ENCODE data around the gene ACP5.

The ACP5 gene

GRCh38 chr19:11560404-11561051 lies 16.9 kb downstream of the ACP5 start:
- Mint-ChIP-seq H3K27ac (peak overlapping the region; percentile 0), H3K4me3 (peak overlapping the region; percentile 98), H3K36me3 (peaks cover 2% of the 10 kb centered on the region), H3K27me3 (no peaks in the 10 kb centered on the region), H3K9me3 (no peaks in the 10 kb centered on the region), H3K4me1 (peaks cover 37% of the 10 kb centered on the region)

DNA sequence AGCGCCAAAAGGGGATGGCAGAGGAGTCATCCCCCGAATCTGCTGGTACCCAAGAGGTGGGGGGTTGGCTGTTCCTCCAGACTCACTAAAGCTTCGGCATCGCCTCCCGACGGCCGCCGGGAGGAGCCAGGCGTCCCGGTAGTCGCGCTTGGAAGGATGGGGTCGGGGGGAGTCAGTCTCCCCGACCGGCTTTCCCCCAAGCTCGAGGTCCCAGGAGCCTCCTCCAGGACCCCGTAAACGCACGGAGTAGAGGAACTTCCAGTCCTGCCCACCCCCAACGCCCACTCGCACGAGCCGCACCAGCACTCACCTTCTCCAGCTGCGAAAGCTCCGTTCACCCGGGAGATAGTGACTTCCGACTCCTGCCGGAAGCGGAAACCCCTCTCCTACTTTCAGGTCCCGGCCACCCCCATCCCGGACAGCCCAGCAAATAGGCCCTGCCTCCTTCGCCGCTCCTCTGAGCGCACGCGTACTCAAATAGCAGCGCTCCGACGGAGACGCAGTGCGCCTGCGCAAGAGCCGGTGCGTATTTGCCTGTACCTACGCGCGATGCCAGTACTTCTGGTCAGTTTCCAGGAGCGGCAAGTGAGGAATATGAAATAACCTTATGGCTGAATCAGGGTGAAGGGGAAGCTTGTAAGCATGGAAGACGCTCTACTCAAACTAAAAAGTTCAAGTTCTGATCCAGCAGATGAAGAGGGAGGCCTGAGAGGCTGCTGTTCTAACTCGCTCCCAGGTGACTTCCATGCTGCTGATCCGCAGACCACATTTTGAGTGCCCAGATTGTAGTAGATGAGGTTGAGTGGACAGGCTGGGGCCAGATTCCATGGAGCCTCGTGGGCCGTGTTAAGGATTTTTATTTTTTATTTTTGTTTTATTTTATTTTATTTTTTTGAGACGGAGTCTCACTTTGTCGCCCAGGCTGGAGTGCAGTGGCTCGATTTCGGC lies 18.3 kb downstream of the ACP5 start, which contains the start of gene ELOF1:
ELOF1 (minus strand) TSS at position 350 of the 948 bp plus-strand sequence. CDS start 4,883 bp downstream, outside the sequence.
- H3K4me1 Mint-ChIP-seq: peaks cover 42% of the 10 kb centered on the region
- peak within 1 kb of the TSS; percentile 98 for H3K4me3 Mint-ChIP-seq
- H3K27me3 Mint-ChIP-seq: no peaks in the 10 kb centered on the region
- peak within 1 kb of the TSS; percentile 99 for H3K27ac Mint-ChIP-seq
- peaks cover 2% of the 10 kb centered on the region for H3K36me3 Mint-ChIP-seq
- no peaks in the 10 kb centered on the region for H3K9me3 Mint-ChIP-seq

DNA sequence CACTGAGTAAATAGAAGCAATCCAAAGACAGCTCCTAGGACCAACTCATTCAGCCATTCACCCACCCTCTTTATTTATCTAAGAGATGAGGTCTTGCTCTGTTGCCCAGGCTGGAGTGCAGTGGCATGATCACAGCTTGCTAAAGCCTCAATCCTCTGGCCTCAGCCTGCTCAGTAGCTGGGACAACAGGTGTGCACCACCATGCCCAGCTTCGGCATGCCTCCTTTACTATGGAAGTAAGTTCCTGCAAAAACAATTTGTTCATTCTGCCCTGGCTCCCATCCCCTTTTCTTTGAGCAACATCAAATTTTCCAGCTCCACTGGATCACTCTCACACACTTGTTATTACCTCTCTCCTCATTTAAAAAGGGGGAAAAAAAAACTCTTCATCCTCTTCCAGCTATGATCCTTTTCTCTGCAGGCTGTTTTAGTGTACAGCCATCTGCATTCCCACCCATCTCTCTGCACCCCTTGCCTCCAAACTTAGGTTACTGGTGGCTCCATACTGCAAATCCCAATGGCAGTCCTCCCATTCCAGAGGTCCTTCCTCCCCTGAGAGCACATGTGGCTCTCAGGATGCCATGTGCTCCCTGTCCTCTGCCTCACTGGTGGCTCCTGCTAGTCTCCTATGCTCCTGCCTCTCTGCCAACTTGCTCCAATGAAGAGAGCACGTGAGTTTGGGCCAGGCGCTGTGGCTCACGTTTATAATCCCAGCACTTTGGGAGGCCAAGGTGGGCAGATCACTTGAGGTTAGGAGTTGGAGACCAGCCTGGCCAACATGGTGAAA lies 20.6 kb downstream of the ACP5 start:
- peaks cover 43% of the 10 kb centered on the region for H3K4me1 Mint-ChIP-seq
- H3K36me3 Mint-ChIP-seq: peaks cover 2% of the 10 kb centered on the region
- H3K9me3 Mint-ChIP-seq: no peaks in the 10 kb centered on the region
- no peak overlapping the region for H3K27ac Mint-ChIP-seq
- no peaks in the 10 kb centered on the region for H3K27me3 Mint-ChIP-seq
- H3K4me3 Mint-ChIP-seq: peak overlapping the region; percentile 60

DNA sequence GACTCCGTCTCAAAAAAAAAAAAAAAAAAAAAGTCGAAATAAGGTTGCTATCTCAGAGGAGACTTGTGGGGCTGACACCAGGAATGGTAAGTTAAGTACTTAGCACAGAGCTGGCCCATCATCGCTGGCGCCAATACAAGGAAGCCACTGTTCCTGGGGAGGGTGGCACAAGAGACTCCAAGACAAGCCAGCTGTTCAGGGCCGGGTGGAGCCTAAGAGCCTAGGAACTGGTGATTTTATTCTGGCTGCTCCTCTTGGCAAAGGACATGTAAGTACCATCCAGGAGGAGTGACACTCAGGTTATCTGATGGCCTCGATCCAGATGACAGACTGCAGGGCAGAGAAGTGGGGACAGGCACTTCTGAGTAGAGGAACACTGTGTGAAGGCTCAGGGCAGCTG lies 22.2 kb downstream of the ACP5 start:
- H3K27me3 Mint-ChIP-seq: no peaks in the 10 kb centered on the region
- H3K4me1 Mint-ChIP-seq: peaks cover 36% of the 10 kb centered on the region
- peaks cover 2% of the 10 kb centered on the region for H3K36me3 Mint-ChIP-seq
- H3K4me3 Mint-ChIP-seq: no peak overlapping the region
- peak overlapping the region; percentile 37 for H3K27ac Mint-ChIP-seq
- H3K9me3 Mint-ChIP-seq: no peaks in the 10 kb centered on the region

DNA sequence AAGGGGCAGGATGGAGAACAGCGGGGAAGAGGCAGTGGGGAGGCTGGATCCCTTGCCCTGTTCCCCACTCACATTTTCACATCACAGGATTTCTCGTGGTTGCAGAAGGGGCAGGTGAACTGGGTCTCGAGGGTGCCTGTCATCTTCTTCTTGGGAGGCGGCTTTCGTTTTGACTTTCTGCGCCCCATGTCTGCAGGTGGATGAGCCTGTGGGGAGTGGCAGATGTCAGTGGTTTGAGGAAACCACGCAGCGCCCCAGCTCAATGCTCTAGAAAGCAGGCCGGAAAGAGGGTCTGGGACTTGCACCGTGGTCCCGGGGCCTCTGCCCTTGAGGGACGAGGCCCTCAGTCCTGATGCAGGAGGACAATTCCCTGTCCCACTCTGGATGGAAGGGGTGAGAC lies 23.3 kb downstream of the ACP5 start:
- H3K27ac Mint-ChIP-seq: peak overlapping the region; percentile 41
- no peak overlapping the region for H3K4me3 Mint-ChIP-seq
- no peaks in the 10 kb centered on the region for H3K9me3 Mint-ChIP-seq
- peaks cover 29% of the 10 kb centered on the region for H3K4me1 Mint-ChIP-seq
- H3K36me3 Mint-ChIP-seq: peaks cover 2% of the 10 kb centered on the region
- H3K27me3 Mint-ChIP-seq: no peaks in the 10 kb centered on the region

GRCh38 chr19:11552666-11553372 lies 24.6 kb downstream of the ACP5 start:
- Mint-ChIP-seq H3K27me3 (no peaks in the 10 kb centered on the region), H3K4me3 (no peak overlapping the region), H3K4me1 (peaks cover 22% of the 10 kb centered on the region), H3K36me3 (peaks cover 2% of the 10 kb centered on the region), H3K27ac (no peak overlapping the region), H3K9me3 (no peaks in the 10 kb centered on the region)

- Mint-ChIP-seq H3K4me3 (no peak overlapping the region), H3K36me3 (peaks cover under 1% of the 10 kb centered on the region), H3K9me3 (no peaks in the 10 kb centered on the region), H3K4me1 (peaks cover 14% of the 10 kb centered on the region), H3K27ac (no peak overlapping the region), H3K27me3 (no peaks in the 10 kb centered on the region)
Observed at GRCh38 chr19:11551603-11552235, 25.7 kb downstream of the ACP5 start.

DNA sequence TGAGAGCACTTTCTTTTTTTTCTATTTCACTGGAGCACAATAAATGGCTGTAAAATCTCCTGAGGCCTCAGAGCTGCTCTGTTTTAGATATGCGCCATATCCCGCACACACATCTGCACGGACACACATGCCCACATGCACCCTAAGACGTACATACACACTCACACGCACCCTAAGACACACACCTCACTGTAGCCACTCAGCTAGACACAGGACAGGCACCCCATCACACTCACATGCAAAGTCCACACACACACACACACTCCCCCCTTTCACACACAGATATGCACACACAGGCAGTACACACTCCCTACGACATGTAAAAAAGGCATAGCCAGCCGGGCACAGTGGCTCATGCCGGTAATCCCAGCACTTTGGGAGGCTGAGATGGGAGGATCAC lies 27.2 kb downstream of the ACP5 start:
- Mint-ChIP-seq H3K4me1 (peaks cover 5% of the 10 kb centered on the region), H3K4me3 (no peak overlapping the region), H3K27me3 (no peaks in the 10 kb centered on the region), H3K27ac (no peak overlapping the region), H3K36me3 (no peaks in the 10 kb centered on the region), H3K9me3 (no peaks in the 10 kb centered on the region)

DNA sequence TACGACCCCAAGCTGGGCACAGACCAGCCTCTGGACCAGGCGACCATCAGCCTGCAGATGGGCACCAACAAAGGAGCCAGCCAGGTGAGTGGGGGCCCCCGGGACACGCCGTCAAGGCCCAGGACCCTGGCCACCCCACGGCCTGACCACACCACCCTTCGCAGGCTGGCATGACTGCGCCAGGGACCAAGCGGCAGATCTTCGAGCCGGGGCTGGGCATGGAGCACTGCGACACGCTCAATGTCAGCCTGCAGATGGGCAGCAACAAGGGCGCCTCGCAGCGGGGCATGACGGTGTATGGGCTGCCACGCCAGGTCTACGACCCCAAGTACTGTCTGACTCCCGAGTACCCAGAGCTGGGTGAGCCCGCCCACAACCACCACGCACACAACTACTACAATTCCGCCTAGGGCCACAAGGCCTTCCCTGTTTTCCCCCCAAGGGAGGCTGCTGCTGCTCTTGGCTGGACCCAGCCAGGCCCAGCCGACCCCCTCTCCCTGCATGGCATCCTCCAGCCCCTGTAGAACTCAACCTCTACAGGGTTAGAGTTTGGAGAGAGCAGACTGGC lies 28.0 kb downstream of the ACP5 start:
- H3K27ac Mint-ChIP-seq: no peak overlapping the region

GRCh38 chr19:11547929-11548700 lies 29.3 kb downstream of the ACP5 start:
- Mint-ChIP-seq H3K36me3 (no peaks in the 10 kb centered on the region), H3K4me3 (no peak overlapping the region), H3K4me1 (no peaks in the 10 kb centered on the region), H3K9me3 (no peaks in the 10 kb centered on the region), H3K27me3 (no peaks in the 10 kb centered on the region), H3K27ac (no peak overlapping the region)

More for the DNA sequence above, 28.0 kb downstream of the ACP5 start:
- no peaks in the 10 kb centered on the region for H3K9me3 Mint-ChIP-seq
- H3K36me3 Mint-ChIP-seq: no peaks in the 10 kb centered on the region
- peaks cover 3% of the 10 kb centered on the region for H3K4me1 Mint-ChIP-seq
- no peaks in the 10 kb centered on the region for H3K27me3 Mint-ChIP-seq
- no peak overlapping the region for H3K4me3 Mint-ChIP-seq

DNA sequence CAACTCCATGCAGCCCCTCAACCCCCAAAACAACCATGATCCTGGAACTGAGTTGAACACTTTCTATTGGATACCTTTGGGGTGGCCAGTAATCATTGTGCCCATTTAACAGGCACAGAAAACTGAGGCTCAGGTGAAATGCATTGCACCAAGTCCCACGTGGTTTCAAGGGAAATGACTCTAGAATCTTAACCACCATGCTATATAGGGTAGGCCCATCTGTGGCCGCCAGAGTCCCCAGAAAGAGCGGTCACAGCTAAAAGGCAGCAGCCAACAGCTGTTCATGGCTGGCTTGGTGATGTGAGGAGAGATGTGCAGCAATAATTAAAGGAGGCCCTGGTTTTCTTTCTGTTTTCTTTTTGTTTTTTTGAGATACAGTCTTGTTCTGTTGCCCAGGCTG lies 36.2 kb downstream of the ACP5 start:
- H3K4me3 Mint-ChIP-seq: no peak overlapping the region

DNA sequence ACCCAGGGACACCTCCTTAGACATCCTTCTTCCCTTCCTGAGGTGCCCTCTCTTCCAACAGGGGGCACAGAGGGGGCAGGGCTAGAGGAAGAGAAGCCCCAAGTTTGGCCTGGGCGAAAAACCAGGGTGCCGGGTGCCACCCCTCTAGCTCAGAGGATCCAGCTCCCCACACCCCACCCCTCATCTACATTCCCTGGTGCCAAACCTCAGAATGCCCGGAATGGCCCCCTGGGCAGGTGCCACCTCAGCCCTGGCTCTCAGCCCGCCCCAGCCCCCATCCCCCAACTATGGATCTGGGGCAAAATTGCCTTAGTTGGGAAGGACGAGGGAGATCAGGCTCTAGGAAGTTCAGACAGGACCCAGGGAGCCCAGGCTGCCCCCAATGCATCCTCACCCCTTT lies 36.8 kb downstream of the ACP5 start:
- H3K9me3 Mint-ChIP-seq: no peaks in the 10 kb centered on the region
- no peak overlapping the region for H3K4me3 Mint-ChIP-seq
- peaks cover 3% of the 10 kb centered on the region for H3K4me1 Mint-ChIP-seq
- no peaks in the 10 kb centered on the region for H3K36me3 Mint-ChIP-seq
- no peak overlapping the region for H3K27ac Mint-ChIP-seq
- peaks cover 10% of the 10 kb centered on the region for H3K27me3 Mint-ChIP-seq

More for the DNA sequence above, 36.2 kb downstream of the ACP5 start:
- H3K27ac Mint-ChIP-seq: no peak overlapping the region
- no peaks in the 10 kb centered on the region for H3K9me3 Mint-ChIP-seq
- no peaks in the 10 kb centered on the region for H3K4me1 Mint-ChIP-seq
- H3K27me3 Mint-ChIP-seq: peaks cover 10% of the 10 kb centered on the region
- no peaks in the 10 kb centered on the region for H3K36me3 Mint-ChIP-seq

GRCh38 chr19:11539495-11540365 lies 37.7 kb downstream of the ACP5 start:
- no peak overlapping the region for H3K4me3 Mint-ChIP-seq
- peaks cover 9% of the 10 kb centered on the region for H3K4me1 Mint-ChIP-seq
- H3K27ac Mint-ChIP-seq: no peak overlapping the region
- peaks cover 10% of the 10 kb centered on the region for H3K27me3 Mint-ChIP-seq
- no peaks in the 10 kb centered on the region for H3K36me3 Mint-ChIP-seq
- H3K9me3 Mint-ChIP-seq: no peaks in the 10 kb centered on the region

Measured in activated naive CD4-positive, alpha-beta T cell treated with anti-CD3 and anti-CD28 coated beads, Interleukin-2, amount 50 U/mL, for 24 hours (primary cell).